ENCODE data around the gene GPC6.
"Not testable (repeated sequence)": the region's sequence is repeated elsewhere in the genome, so short reads cannot be mapped to it uniquely, and the experiment has no call there.

The GPC6 gene

GRCh38 chr13:93446238-93446637 is 219.6 kb downstream of the GPC6 start:
- Histone ChIP-seq H2AFZ (ENCODE audit: low read depth, low read length) (no peak overlapping the region), H3K79me2 (ENCODE audit: low read length) (no peaks in the 10 kb centered on the region), H3K4me3 (ENCODE audit: low read length) (no peak overlapping the region), H3K27ac (ENCODE audit: low read length) (no peak overlapping the region), H3K4me1 (ENCODE audit: low read length) (no peaks in the 10 kb centered on the region), H3K36me3 (replicated peaks; ENCODE audit: low read depth, low read length) (no peaks in the 10 kb centered on the region), H3K4me2 (ENCODE audit: low read length) (no peak overlapping the region), H3K9me3 (ENCODE audit: insufficient read depth, low read length) (no peaks in the 10 kb centered on the region), H3K27me3 (ENCODE audit: low read depth, low read length) (no peaks in the 10 kb centered on the region), H3K9ac (ENCODE audit: low read length) (no peak overlapping the region), H4K20me1 (ENCODE audit: insufficient read depth, low read length) (no peaks in the 10 kb centered on the region)
- no peak for TF ChIP-seq EZH2phosphoT487 (IDR thresholded peaks at IDR 0.05; ENCODE audit: low read depth)
- no peak for TF ChIP-seq CTCF (IDR thresholded peaks at IDR 0.05; ENCODE audit: low read depth, low read length)

- Histone ChIP-seq H4K20me1 (ENCODE audit: insufficient read depth, low read length) (no peaks in the 10 kb centered on the region), H3K9ac (ENCODE audit: low read length) (no peak overlapping the region), H3K27me3 (ENCODE audit: low read depth, low read length) (no peaks in the 10 kb centered on the region), H3K79me2 (ENCODE audit: low read length) (no peaks in the 10 kb centered on the region), H3K9me3 (ENCODE audit: insufficient read depth, low read length) (no peaks in the 10 kb centered on the region), H3K27ac (ENCODE audit: low read length) (no peak overlapping the region), H3K4me1 (ENCODE audit: low read length) (no peaks in the 10 kb centered on the region), H2AFZ (ENCODE audit: low read depth, low read length) (no peak overlapping the region), H3K4me2 (ENCODE audit: low read length) (no peak overlapping the region), H3K36me3 (replicated peaks; ENCODE audit: low read depth, low read length) (no peaks in the 10 kb centered on the region), H3K4me3 (ENCODE audit: low read length) (no peak overlapping the region)
- TF ChIP-seq EZH2phosphoT487 (IDR thresholded peaks at IDR 0.05; ENCODE audit: low read depth), result no peak
- no peak for TF ChIP-seq CTCF (IDR thresholded peaks at IDR 0.05; ENCODE audit: low read depth, low read length)
These were observed 223.6 kb downstream of the GPC6 start for GRCh38 chr13:93450191-93450621.

- Histone ChIP-seq H3K79me2 (ENCODE audit: low read length) (no peaks in the 10 kb centered on the region), H3K36me3 (replicated peaks; ENCODE audit: low read depth, low read length) (no peaks in the 10 kb centered on the region), H3K4me1 (ENCODE audit: low read length) (no peaks in the 10 kb centered on the region), H3K27me3 (ENCODE audit: low read depth, low read length) (no peaks in the 10 kb centered on the region), H2AFZ (ENCODE audit: low read depth, low read length) (no peak overlapping the region), H3K27ac (ENCODE audit: low read length) (no peak overlapping the region), H3K4me3 (ENCODE audit: low read length) (no peak overlapping the region), H3K9ac (ENCODE audit: low read length) (no peak overlapping the region), H3K4me2 (ENCODE audit: low read length) (no peak overlapping the region), H4K20me1 (ENCODE audit: insufficient read depth, low read length) (no peaks in the 10 kb centered on the region), H3K9me3 (ENCODE audit: insufficient read depth, low read length) (no peaks in the 10 kb centered on the region)
- TF ChIP-seq CTCF (IDR thresholded peaks at IDR 0.05; ENCODE audit: low read depth, low read length), result no peak
- no peak for TF ChIP-seq EZH2phosphoT487 (IDR thresholded peaks at IDR 0.05; ENCODE audit: low read depth)
These were observed 224.2 kb downstream of the GPC6 start for GRCh38 chr13:93450761-93451160.

- not testable (repeated sequence) for H3K4me3 ChIP-seq (ENCODE audit: low read length); H3K9me3 ChIP-seq (ENCODE audit: insufficient read depth, low read length); H3K27me3 ChIP-seq (ENCODE audit: low read depth, low read length); H3K4me1 ChIP-seq (ENCODE audit: low read length); H3K27ac ChIP-seq (ENCODE audit: low read length); H4K20me1 ChIP-seq (ENCODE audit: insufficient read depth, low read length); H3K9ac ChIP-seq (ENCODE audit: low read length); H3K4me2 ChIP-seq (ENCODE audit: low read length); H3K36me3 ChIP-seq (replicated peaks; ENCODE audit: low read depth, low read length); H3K79me2 ChIP-seq (ENCODE audit: low read length); H2AFZ ChIP-seq (ENCODE audit: low read depth, low read length)
These were observed 228.1 kb downstream of the GPC6 start for GRCh38 chr13:93454676-93455235.

- Histone ChIP-seq H3K27ac (ENCODE audit: low read length) (no peak overlapping the region), H3K4me2 (ENCODE audit: low read length) (no peak overlapping the region), H3K4me3 (ENCODE audit: low read length) (no peak overlapping the region), H3K4me1 (ENCODE audit: low read length) (no peaks in the 10 kb centered on the region), H3K79me2 (ENCODE audit: low read length) (no peaks in the 10 kb centered on the region), H3K9me3 (ENCODE audit: insufficient read depth, low read length) (no peaks in the 10 kb centered on the region), H4K20me1 (ENCODE audit: insufficient read depth, low read length) (no peaks in the 10 kb centered on the region), H2AFZ (ENCODE audit: low read depth, low read length) (no peak overlapping the region), H3K9ac (ENCODE audit: low read length) (no peak overlapping the region), H3K36me3 (replicated peaks; ENCODE audit: low read depth, low read length) (no peaks in the 10 kb centered on the region), H3K27me3 (ENCODE audit: low read depth, low read length) (no peaks in the 10 kb centered on the region)
- no peak for TF ChIP-seq CTCF (IDR thresholded peaks at IDR 0.05; ENCODE audit: low read depth, low read length)
- TF ChIP-seq EZH2phosphoT487 (IDR thresholded peaks at IDR 0.05; ENCODE audit: low read depth), result no peak
These were observed 229.3 kb downstream of the GPC6 start for GRCh38 chr13:93455861-93456260.
